Measurements from ENCODE around the gene AXL. TPM values are rescaled to one million over a fixed set of nuclear protein-coding genes. Genes with fewer than 3 reads are reported as not detected.
A peak's percentile ranks its signal among the peaks of the same experiment; 100 is the strongest.

Gene AXL
- total and polyA plus RNA-seq, 9 of the 15 experiments (the other 6 are each of a cell fraction or from before 2014, with no cell fraction given) = 0.80 to 6.6 (median 1.6) TPM

- TF ChIP-seq PCBP2 (IDR thresholded peaks at IDR 0.05; ENCODE audit: low read depth, low read length, poor library complexity, severe bottlenecking) (no peak), REST (IDR thresholded peaks at IDR 0.05; ENCODE audit: borderline replicate concordance) (peak; percentile 54; the same call in 1 of the 2 replicates), REST (CRISPR knock-in tag; IDR thresholded peaks at IDR 0.05; ENCODE audit: low read depth) (no peak), SIN3B (IDR thresholded peaks at IDR 0.05; ENCODE audit: low read depth) (no peak), MYNN (IDR thresholded peaks at IDR 0.05) (peak; percentile 76), MYNN (CRISPR knock-in tag; IDR thresholded peaks at IDR 0.05) (no peak), ZBTB8A (IDR thresholded peaks at IDR 0.05; ENCODE audit: partially characterized antibody) (no peak), FOXP4 (CRISPR knock-in tag; IDR thresholded peaks at IDR 0.05; ENCODE audit: borderline replicate concordance) (no peak), ZFPM2 (CRISPR knock-in tag; IDR thresholded peaks at IDR 0.05) (0 out of 2 replicates have a peak, but pooled peaks have one; percentile 23), TBL1XR1 (IDR thresholded peaks at IDR 0.05; ENCODE audit: low read length in 2 of 2) (no peak), KAT7 (CRISPR knock-in tag; IDR thresholded peaks at IDR 0.05; ENCODE audit: borderline replicate concordance) (no peak), ZC3H11A (IDR thresholded peaks at IDR 0.05; ENCODE audit: low read depth, low read length) (no peak), SMC3 (conservative IDR thresholded peaks at IDR 0.05; ENCODE audit: insufficient read depth, low read depth, low read length) (peak; percentile 69), TEAD4 (IDR thresholded peaks at IDR 0.05; ENCODE audit: low read length) (0 out of 2 replicates have a peak, but pooled peaks have one; percentile 15), TEAD4 (CRISPR knock-in tag; IDR thresholded peaks at IDR 0.05; ENCODE audit: borderline replicate concordance) (no peak), TRIM24 (IDR thresholded peaks at IDR 0.05) (no peak), ZBTB43 (CRISPR knock-in tag; IDR thresholded peaks at IDR 0.05) (no peak), MTA2 (IDR thresholded peaks at IDR 0.05; ENCODE audit: low read depth) (no peak)
Measured at GRCh38 chr19:41308450-41309179, 89.6 kb downstream of the AXL start (continued).
